DND-41 (cell line): ENCODE data around the gene NPTXR.

Experiments used
- EZH2 ChIP-seq: IDR thresholded peaks from 3 replicates; pipeline ENCODE4 v1.6.1; 2012; ENCODE audit warnings: borderline replicate concordance, low read depth, mild to moderate bottlenecking, moderate library complexity, low read length, inconsistent platforms; ENCODE audit not compliant: severe bottlenecking
- TF ChIP-seq, protein P1 (sequence below): IDR thresholded peaks from 2 replicates; pipeline ENCODE4 v1.5.1; 2012; ENCODE audit warnings: borderline replicate concordance, low read length, moderate library complexity, mild to moderate bottlenecking; ENCODE audit not compliant: poor library complexity, severe bottlenecking; ENCODE audit errors: extremely low read depth

DNA sequence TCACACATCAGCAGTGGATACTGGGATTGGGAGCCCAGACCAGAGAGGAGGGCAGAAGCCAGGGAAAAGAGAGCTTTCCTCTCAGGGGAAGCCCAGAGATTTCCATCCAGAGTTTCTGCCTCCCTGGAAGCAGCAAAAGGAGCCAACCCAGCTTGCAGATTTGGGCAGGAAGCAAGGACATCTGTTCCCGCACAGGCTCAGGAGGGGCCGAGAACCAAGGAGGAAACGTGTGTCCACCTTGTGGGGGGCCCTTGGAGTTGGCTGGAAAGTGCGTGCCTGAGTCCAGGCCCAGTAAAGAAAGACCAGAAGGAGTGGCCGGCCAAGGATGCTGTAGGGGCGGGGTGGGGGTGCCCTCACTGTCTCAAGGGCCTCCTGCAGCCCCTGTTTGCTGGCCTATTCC, 6.0 kb upstream of the NPTXR start:
- TF ChIP-seq, protein P1, sequence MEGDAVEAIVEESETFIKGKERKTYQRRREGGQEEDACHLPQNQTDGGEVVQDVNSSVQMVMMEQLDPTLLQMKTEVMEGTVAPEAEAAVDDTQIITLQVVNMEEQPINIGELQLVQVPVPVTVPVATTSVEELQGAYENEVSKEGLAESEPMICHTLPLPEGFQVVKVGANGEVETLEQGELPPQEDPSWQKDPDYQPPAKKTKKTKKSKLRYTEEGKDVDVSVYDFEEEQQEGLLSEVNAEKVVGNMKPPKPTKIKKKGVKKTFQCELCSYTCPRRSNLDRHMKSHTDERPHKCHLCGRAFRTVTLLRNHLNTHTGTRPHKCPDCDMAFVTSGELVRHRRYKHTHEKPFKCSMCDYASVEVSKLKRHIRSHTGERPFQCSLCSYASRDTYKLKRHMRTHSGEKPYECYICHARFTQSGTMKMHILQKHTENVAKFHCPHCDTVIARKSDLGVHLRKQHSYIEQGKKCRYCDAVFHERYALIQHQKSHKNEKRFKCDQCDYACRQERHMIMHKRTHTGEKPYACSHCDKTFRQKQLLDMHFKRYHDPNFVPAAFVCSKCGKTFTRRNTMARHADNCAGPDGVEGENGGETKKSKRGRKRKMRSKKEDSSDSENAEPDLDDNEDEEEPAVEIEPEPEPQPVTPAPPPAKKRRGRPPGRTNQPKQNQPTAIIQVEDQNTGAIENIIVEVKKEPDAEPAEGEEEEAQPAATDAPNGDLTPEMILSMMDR: no peak
- no peak for TF ChIP-seq EZH2
